Neuronal stem cell (in vitro differentiated cells): ENCODE results near the gene SOX12.
"Not testable (repeated sequence)": the region's sequence is repeated elsewhere in the genome, so short reads cannot be mapped to it uniquely, and the experiment has no call there.

Experiments used
- DNase-seq: peaks from one replicate; pipeline ENCODE4 v3.0.0-alpha.2; 2013; ENCODE audit warnings: low spot score
- H2AFZ ChIP-seq: one replicate; pipeline ENCODE4 v1.6.1; 2013; ENCODE audit warnings: mild to moderate bottlenecking, low read length, inconsistent platforms
- H2AK5ac ChIP-seq: 2 replicates; pipeline ENCODE4 v1.6.1; 2013; ENCODE audit warnings: low read depth, mild to moderate bottlenecking, inconsistent platforms, low read length, moderate library complexity, mixed read lengths
- H2BK120ac ChIP-seq: 2 replicates; pipeline ENCODE4 v1.6.1; 2013; ENCODE audit warnings: low read depth, mild to moderate bottlenecking, inconsistent platforms, low read length, moderate library complexity, mixed read lengths
- H2BK12ac ChIP-seq: one replicate; pipeline ENCODE4 v1.6.1; 2013; ENCODE audit warnings: low read length, inconsistent platforms
- H2BK15ac ChIP-seq: 2 replicates; pipeline ENCODE4 v1.6.1; 2013; ENCODE audit warnings: mild to moderate bottlenecking, low read length, inconsistent platforms, mixed read lengths
- H2BK5ac ChIP-seq: one replicate; pipeline ENCODE4 v1.6.1; 2013; ENCODE audit warnings: inconsistent platforms, mild to moderate bottlenecking, low read length, moderate library complexity
- H3K14ac ChIP-seq: one replicate; pipeline ENCODE4 v1.6.1; 2013; ENCODE audit warnings: low read length, inconsistent platforms
- H3K18ac ChIP-seq: 2 replicates; pipeline ENCODE4 v1.6.1; 2013; ENCODE audit warnings: low read length, inconsistent platforms
- H3K23ac ChIP-seq: 2 replicates; pipeline ENCODE4 v1.6.1; 2013; ENCODE audit warnings: low read depth, mild to moderate bottlenecking, mixed read lengths, low read length, inconsistent platforms; ENCODE audit not compliant: poor library complexity
- H3K27ac ChIP-seq: replicated peaks from 3 replicates; pipeline ENCODE4 v1.5.1; 2013; ENCODE audit warnings: low read length, inconsistent platforms
- H3K27me3 ChIP-seq, 3 experiments: 2 replicates each; pipeline ENCODE4 v1.6.1; 2013; ENCODE audit warnings: low read length in 3 of 3, mild to moderate bottlenecking in 2 of 3, inconsistent platforms in 1 of 3, low read depth in 1 of 3, mixed read lengths in 1 of 3, moderate library complexity in 1 of 3; ENCODE audit not compliant: control insufficient read depth in 3 of 3, insufficient read depth in 3 of 3
- H3K36me3 ChIP-seq, 2 donors: replicated peaks in 1 of 2; 2 replicates each; pipeline ENCODE4 v1.6.1; 2013; ENCODE audit warnings: low read length in 2 of 2; ENCODE audit not compliant: control insufficient read depth in 2 of 2, insufficient read depth in 2 of 2
- H3K4ac ChIP-seq: 2 replicates; pipeline ENCODE4 v1.6.1; 2013; ENCODE audit warnings: inconsistent platforms, mild to moderate bottlenecking, low read length, moderate library complexity
- H3K4me1 ChIP-seq, 2 donors: 1 replicate in 1 of 2; 2 replicates in 1 of 2; pipeline ENCODE4 v1.6.1; 2013; ENCODE audit warnings: low read length in 2 of 2, low read depth in 1 of 2; ENCODE audit not compliant: control insufficient read depth in 2 of 2, insufficient read depth in 1 of 2
- H3K4me2 ChIP-seq: one replicate; pipeline ENCODE4 v1.6.1; 2013; ENCODE audit warnings: mild to moderate bottlenecking, low read length, inconsistent platforms; ENCODE audit not compliant: insufficient read depth, poor library complexity, severe bottlenecking
- H3K4me3 ChIP-seq, 2 donors: 2 replicates each; pipeline ENCODE4 v1.5.1; 2013; ENCODE audit warnings: low read length in 2 of 2, mild to moderate bottlenecking in 2 of 2, inconsistent platforms in 1 of 2, moderate library complexity in 1 of 2
- H3K79me1 ChIP-seq: one replicate; pipeline ENCODE4 v1.6.1; 2013; ENCODE audit warnings: low read depth, mild to moderate bottlenecking, inconsistent platforms, low read length, moderate library complexity
- H3K9ac ChIP-seq: one replicate; pipeline ENCODE4 v1.6.1; 2013; ENCODE audit warnings: mild to moderate bottlenecking, low read depth, low read length, inconsistent platforms; ENCODE audit not compliant: poor library complexity
- H3K9me3 ChIP-seq, 2 donors: replicated peaks in 1 of 2; 2 replicates each; pipeline versions ENCODE3 to v1.6.1; 2013; ENCODE audit warnings: low read length in 2 of 2, mild to moderate bottlenecking in 2 of 2, inconsistent platforms in 1 of 2, low read depth in 1 of 2, mixed read lengths in 1 of 2, moderate library complexity in 1 of 2; ENCODE audit not compliant: control insufficient read depth in 2 of 2, insufficient read depth in 1 of 2
- H4K8ac ChIP-seq: one replicate; pipeline ENCODE4 v1.6.1; 2013; ENCODE audit warnings: low read depth, mild to moderate bottlenecking, inconsistent platforms, low read length, moderate library complexity
- H4K91ac ChIP-seq: one replicate; pipeline ENCODE4 v1.6.1; 2013; ENCODE audit warnings: low read length, low read depth, mild to moderate bottlenecking, inconsistent platforms; ENCODE audit not compliant: poor library complexity
- WGBS, 2 donors: extraction: QIAGEN DNeasy Blood & Tissue Kit; methylation state at CpG; one replicate each; pipeline ENCODE4 v1.1.7; 2013; ENCODE audit warnings: missing lambda C conversion rate in 2 of 2, mixed read lengths in 1 of 2; ENCODE audit not compliant: insufficient read length in 2 of 2, insufficient replicate concordance in 1 of 2; ENCODE audit errors: extremely low coverage in 2 of 2; 5-methylcytosine and 5-hydroxymethylcytosine counted together

SOX12 gene

DNA sequence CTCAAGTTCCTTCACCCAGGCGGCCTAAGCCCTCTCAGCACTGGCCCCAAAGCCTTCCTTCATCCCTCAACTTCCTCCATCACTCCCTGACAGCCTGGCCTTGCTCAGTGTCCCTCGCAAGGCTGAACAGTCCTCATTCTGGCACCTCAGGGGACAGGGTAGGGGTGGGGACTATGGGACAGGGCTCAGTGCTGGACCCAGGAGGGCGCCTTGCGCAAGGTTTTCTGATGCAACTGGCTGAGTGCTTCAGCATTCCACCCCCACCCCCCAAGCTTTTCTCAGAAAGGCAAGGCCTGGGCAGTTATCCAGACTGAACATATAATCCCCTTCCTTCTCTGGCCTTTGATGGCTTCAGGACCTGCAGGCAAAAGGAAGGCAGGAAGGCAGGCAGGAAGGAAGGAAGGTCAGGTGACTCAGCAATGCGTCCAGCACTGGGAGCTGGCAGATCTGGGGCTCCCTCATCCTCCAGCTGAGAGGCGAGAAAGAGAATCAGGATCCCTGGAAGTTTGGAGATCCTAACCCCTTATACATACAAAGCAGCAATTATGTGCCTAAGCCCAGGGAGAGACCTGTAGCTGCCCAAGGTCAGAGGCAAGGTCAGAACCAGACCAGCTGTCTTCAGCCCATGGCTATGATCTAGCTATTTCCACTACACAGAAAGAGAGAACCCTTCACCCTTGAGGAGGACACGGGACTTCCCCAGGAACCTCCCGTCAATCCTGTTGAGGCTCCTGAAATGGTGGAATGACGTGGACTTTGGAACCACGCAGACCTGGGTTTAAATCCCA lies 46.6 kb downstream of the SOX12 start:
- H3K4me1 ChIP-seq = peaks cover 2 to 4% of the 10 kb centered on the region in 2 donors
- peak overlapping the region; percentile 56 for H2AFZ ChIP-seq
- no peaks in the 10 kb centered on the region for H3K36me3 ChIP-seq
- peak overlapping the region; percentile 7 for H3K9ac ChIP-seq
- no peaks in the 10 kb centered on the region for H3K9me3 ChIP-seq
- no peak overlapping the region for H2AK5ac ChIP-seq
- peak overlapping the region; percentile 14 for H3K23ac ChIP-seq
- no peak overlapping the region for H3K4ac ChIP-seq
- H2BK12ac ChIP-seq = no peak overlapping the region
- no peak overlapping the region for H2BK5ac ChIP-seq
- peak overlapping the region; percentile 62 for H3K18ac ChIP-seq
- H3K27me3 ChIP-seq = peaks cover 0 to 5% (median 0%) of the 10 kb centered on the region in 3 experiments
- H3K14ac ChIP-seq = no peak overlapping the region
- no peak overlapping the region for H3K4me2 ChIP-seq
- no peak overlapping the region for H3K27ac ChIP-seq
- no peaks in the 10 kb centered on the region for H3K79me1 ChIP-seq
- WGBS, 2 donors = no CpG with 5 or more reads among the region's 10 CpGs
- H2BK15ac ChIP-seq = no peak overlapping the region
- DNase-seq = no peak
- H4K8ac ChIP-seq = no peak overlapping the region
- no peak overlapping the region for H4K91ac ChIP-seq
- no peak overlapping the region for H2BK120ac ChIP-seq
- no peak overlapping the region for H3K4me3 ChIP-seq

- H3K9ac ChIP-seq, H3K4me3 ChIP-seq, H3K27me3 ChIP-seq, H4K8ac ChIP-seq, H3K4ac ChIP-seq, H2AFZ ChIP-seq, H2BK5ac ChIP-seq, H3K79me1 ChIP-seq, H3K23ac ChIP-seq, H3K36me3 ChIP-seq, H3K4me1 ChIP-seq, DNase-seq, H4K91ac ChIP-seq, H3K4me2 ChIP-seq, H2AK5ac ChIP-seq, H2BK120ac ChIP-seq, H3K27ac ChIP-seq, H3K14ac ChIP-seq, H3K9me3 ChIP-seq, H2BK15ac ChIP-seq, H2BK12ac ChIP-seq, H3K18ac ChIP-seq: not testable (repeated sequence)
- no CpG with 5 or more reads among the region's 11 CpGs for WGBS, 2 donors
These were observed 47.3 kb downstream of the SOX12 start for GRCh38 chr20:372543-373082.

DNA sequence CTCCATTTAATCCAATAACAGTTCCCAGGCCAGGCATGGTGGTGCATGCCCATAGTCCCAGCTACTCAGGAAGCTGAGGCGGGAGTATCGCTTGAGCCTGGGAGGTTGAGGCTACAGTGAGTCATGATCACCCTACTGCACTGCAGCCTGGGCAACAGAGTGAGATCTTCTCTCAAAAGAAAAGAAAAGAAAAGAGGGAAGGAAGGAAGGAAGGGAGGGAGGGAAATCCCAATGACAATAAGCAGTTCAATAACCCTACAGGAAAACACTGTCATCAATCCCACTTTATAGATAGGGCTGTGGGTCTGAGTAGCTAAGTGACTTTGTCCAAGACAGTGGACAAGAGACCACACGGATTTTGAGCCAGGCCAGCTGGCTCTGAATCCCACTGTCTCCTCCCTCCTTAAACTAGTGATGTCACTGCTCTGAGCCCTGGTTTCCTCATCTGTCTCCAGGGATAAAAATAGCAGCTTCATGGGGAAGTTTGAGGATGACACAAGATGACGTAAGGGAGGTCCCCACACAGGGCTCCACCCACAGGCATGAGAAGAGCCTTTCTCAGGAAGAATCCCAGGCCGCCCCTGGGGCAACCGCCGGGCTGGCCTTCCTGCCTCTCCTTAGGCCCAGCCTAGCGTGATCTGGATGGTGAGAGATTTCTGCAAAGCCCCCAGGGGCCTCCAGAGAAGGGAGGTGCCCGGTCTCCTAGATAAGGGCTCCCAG lies 48.0 kb downstream of the SOX12 start:
- H2AK5ac ChIP-seq = no peak overlapping the region
- H4K91ac ChIP-seq = no peak overlapping the region
- no peak overlapping the region for H3K23ac ChIP-seq
- no peaks in the 10 kb centered on the region for H3K9me3 ChIP-seq
- H3K27me3 ChIP-seq = peaks cover 0 to 7% (median 0%) of the 10 kb centered on the region in 3 experiments
- no CpG with 5 or more reads among the region's 9 CpGs for WGBS, 2 donors
- H3K9ac ChIP-seq = no peak overlapping the region
- H2BK120ac ChIP-seq = no peak overlapping the region
- H2BK15ac ChIP-seq = no peak overlapping the region
- H3K4me1 ChIP-seq = peaks cover 2 to 4% of the 10 kb centered on the region in 2 donors
- H2BK5ac ChIP-seq = no peak overlapping the region
- H4K8ac ChIP-seq = no peak overlapping the region
- no peaks in the 10 kb centered on the region for H3K79me1 ChIP-seq
- H2AFZ ChIP-seq = peak overlapping the region; percentile 44
- H3K18ac ChIP-seq = no peak overlapping the region
- no peak overlapping the region for H3K14ac ChIP-seq
- H3K4ac ChIP-seq = no peak overlapping the region
- H3K36me3 ChIP-seq = no peaks in the 10 kb centered on the region
- DNase-seq = no peak
- H3K27ac ChIP-seq = no peak overlapping the region
- H3K4me3 ChIP-seq = no peak overlapping the region
- H2BK12ac ChIP-seq = no peak overlapping the region
- H3K4me2 ChIP-seq = no peak overlapping the region
